ENCODE measurements around the gene OCEL1.
A peak's percentile ranks its signal among the peaks of the same experiment; 100 is the strongest.

Gene OCEL1

DNA sequence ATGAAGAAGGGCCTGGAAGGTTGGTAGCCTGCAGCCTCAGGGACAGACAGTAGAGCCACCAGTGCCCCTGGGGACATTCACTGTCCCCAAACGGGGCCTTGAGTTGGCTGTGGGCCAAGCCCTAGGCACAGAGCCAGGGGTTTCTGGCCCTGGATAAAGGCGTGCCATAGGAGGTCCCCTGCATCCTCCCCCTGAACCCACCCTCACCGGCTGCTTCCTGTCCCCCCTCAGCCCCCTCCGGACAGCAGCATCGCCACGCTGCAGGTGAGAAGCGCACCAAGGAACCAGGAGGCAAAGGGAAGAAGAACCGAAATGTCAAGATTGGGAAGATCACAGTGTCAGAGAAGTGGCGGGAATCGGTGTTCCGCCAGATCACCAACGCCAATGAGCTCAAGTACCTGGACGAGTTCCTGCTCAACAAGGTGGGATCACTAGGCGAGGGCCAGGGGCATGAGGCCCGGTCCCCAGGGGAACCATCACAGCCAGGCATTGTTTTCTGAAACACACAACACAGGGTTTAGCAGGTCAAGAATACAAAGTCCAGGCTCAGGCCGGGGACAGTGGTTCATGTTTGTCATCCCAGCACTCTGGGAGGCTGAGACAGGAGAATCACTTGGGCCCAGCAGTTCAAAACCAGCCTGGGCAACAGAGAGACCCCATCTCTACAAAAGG lies 25.5 kb upstream of the OCEL1 start:
- no peak for DNase-seq (ENCODE audit: low spot score in 2 of 2)
- Histone ChIP-seq H3K27me3 (ENCODE audit: low read depth) (no peaks in the 10 kb centered on the region), H3K4me1 (no peaks in the 10 kb centered on the region), H3K36me3 (replicated peaks) (peaks cover 25% of the 10 kb centered on the region), H3K9me3 (no peaks in the 10 kb centered on the region), H3K4me3 (no peak overlapping the region)
- in situ Hi-C loops (cut with MboI; ENCODE audit: low sequenced_read_pairs): no loop called here

DNA sequence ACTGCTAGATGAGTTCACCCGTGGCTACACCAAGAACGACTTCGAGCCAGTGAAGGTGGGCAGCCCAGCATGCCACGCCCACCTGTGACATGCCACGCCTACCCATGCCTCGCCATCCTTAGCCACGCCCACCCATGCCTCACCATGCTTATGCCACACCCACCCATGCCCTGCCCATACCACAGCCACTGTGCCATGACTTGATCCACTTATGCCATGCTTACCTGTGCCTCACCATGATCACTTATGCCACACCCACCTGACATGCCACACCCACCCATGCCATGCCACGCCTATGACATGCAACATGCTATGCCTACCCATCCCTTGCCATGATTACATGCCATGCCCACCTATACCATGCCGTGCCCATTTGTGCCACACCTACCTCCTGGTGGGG lies 23.8 kb upstream of the OCEL1 start:
- H3K4me3 ChIP-seq: no peak overlapping the region
- in situ Hi-C loops (cut with MboI; ENCODE audit: low sequenced_read_pairs): no loop called here
- H3K27me3 ChIP-seq (ENCODE audit: low read depth): no peaks in the 10 kb centered on the region
- H3K4me1 ChIP-seq: no peaks in the 10 kb centered on the region
- H3K36me3 ChIP-seq (replicated peaks): peaks cover 22% of the 10 kb centered on the region
- no peak for DNase-seq (ENCODE audit: low spot score in 2 of 2)
- H3K9me3 ChIP-seq: no peaks in the 10 kb centered on the region

- Histone ChIP-seq H3K4me3 (no peak overlapping the region), H3K36me3 (replicated peaks) (peaks cover 22% of the 10 kb centered on the region), H3K9me3 (no peaks in the 10 kb centered on the region), H3K27me3 (ENCODE audit: low read depth) (no peaks in the 10 kb centered on the region), H3K4me1 (no peaks in the 10 kb centered on the region)
- no peak for DNase-seq (ENCODE audit: low spot score in 2 of 2)
- in situ Hi-C loops (cut with MboI; ENCODE audit: low sequenced_read_pairs): no loop called here
These were observed 23.3 kb upstream of the OCEL1 start for GRCh38 chr19:17202713-17203112.

DNA sequence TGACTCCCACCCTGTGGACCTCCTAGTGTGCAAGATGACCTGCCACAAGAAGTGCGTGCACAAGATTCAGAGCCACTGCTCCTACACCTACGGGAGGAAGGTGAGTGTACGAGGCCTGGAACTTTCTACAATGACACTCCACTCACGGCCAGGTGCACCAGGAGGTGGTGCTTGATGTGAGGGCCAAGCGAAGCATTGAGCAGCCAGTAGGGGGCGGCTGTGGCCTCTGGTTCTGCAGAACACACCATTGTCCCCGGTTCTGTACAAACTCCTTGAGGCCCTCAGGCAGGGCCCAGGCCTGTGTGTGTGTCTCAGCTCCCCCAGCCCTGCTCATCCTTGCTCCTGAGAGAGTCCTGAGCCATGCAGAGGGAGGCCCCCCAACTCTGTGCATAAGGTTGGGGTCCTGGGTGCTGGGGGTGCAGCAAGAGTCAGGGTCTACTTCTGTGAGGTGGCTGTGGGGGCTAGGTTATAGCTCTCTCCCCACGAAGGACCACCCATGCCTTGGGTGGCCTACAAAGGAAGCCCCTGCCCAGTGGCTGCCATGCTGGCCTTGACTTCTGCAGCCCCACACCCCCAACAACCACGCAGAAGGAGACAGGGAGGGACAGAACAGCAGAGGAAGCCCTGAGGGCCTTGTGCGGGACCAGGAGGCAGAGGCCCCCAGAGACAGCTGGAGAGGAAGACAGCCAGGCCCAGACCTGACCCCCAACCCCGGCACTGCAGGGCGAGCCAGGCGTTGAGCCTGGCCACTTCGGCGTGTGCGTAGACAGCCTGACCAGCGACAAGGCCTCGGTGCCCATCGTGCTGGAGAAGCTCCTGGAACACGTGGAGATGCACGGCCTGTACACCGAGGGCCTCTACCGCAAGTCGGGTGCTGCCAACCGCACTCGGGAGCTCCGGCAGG lies 20.5 kb upstream of the OCEL1 start:
- no peak overlapping the region for H3K4me3 ChIP-seq
- in situ Hi-C loops (cut with MboI; ENCODE audit: low sequenced_read_pairs): no loop called here
- H3K9me3 ChIP-seq: no peaks in the 10 kb centered on the region
- peak; percentile 28 to 74 for DNase-seq (ENCODE audit: low spot score in 2 of 2)
- no peaks in the 10 kb centered on the region for H3K4me1 ChIP-seq
- peaks cover 19% of the 10 kb centered on the region for H3K36me3 ChIP-seq (replicated peaks)
- H3K27me3 ChIP-seq (ENCODE audit: low read depth): no peaks in the 10 kb centered on the region

DNA sequence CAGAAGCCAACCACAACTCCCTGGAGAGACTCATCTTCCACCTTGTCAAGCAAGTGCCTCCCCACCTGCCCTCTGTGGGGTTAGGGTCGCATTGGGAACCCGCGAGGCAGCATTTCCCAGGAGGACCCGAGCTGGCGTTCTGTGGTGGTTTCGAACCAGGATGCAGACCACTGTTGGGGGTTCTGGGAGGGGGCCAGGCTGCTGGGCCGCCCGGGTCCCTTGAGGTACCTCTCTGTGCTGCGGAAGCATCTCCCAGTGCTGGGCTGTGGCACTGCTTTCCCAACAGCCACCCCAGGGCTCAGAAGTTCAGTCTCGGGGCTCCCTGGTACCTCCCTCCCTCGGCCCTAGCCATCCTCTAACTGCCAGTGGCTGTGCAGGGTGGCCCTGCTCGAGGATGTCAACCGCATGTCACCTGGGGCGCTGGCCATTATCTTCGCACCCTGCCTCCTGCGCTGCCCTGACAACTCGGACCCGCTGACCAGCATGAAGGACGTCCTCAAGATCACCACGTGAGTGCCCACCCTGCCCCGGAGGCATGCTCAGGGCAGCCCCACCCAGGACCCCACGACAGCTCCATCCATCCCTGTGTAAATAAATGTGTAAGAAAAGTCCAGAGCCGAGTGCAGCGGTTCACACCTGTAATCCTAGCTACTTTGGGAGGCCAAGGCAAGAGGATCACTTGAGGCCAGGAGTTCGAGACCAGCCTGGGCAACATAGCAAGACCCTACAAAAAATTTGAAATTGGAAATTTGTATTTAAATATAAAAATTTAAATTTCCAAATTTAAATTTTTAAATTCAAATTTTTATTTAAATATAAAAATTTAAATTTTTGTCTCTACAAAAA lies 19.1 kb upstream of the OCEL1 start:
- Histone ChIP-seq H3K4me3 (no peak overlapping the region), H3K27me3 (ENCODE audit: low read depth) (no peaks in the 10 kb centered on the region), H3K9me3 (no peaks in the 10 kb centered on the region), H3K36me3 (replicated peaks) (peaks cover 12% of the 10 kb centered on the region), H3K4me1 (no peaks in the 10 kb centered on the region)
- in situ Hi-C loops (cut with MboI; ENCODE audit: low sequenced_read_pairs): no loop called here
- DNase-seq (ENCODE audit: low spot score in 2 of 2): no peak

DNA sequence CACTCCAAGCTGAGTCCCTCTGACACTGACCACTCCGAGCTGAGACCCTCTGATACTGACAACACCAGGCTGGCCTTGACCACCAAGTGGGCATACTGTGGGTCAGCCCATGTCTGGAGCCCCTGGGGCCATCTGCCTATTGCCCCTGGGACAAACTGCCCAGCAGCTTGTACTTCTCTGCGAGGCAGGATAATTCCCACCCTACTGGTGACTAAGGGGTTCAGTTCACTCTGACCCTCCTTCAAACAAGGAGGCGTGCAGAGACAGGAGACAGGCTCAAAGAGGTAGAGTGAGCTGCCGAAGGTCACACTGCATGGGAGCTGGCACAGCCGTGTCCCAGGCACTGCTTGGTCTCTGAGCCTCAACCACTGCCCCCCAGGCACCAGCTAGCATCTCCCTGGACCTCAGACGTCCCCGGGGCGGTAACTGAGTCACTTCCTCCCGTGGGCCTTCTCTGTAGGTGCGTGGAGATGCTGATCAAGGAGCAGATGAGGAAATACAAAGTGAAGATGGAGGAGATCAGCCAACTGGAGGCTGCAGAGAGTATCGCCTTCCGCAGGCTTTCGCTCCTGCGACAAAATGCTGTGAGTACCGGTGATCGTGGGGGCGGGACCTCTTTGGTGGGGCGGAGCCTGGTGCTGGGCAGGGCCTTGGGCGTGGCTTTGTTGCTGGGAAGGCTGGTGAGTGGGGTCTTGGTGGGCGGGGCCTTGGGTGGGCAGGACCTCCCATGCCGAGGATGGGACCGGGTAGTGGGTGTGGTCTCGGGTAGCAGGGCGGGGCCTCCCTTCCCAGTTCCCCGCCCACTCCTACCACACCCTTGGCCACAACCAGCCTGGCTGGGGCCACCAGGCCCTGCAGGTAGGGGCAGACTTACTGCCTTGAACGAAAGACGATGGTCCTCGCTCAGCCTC lies 16.6 kb upstream of the OCEL1 start:
- in situ Hi-C loops (cut with MboI; ENCODE audit: low sequenced_read_pairs): no loop called here
- Histone ChIP-seq H3K9me3 (no peaks in the 10 kb centered on the region), H3K27me3 (ENCODE audit: low read depth) (no peaks in the 10 kb centered on the region), H3K4me3 (no peak overlapping the region), H3K36me3 (replicated peaks) (peaks cover 10% of the 10 kb centered on the region; the same call in 1 of the 2 replicates), H3K4me1 (no peaks in the 10 kb centered on the region; the same call in 1 of the 2 replicates)
- peak; percentile 62 to 95 for DNase-seq (ENCODE audit: low spot score in 2 of 2)

DNA sequence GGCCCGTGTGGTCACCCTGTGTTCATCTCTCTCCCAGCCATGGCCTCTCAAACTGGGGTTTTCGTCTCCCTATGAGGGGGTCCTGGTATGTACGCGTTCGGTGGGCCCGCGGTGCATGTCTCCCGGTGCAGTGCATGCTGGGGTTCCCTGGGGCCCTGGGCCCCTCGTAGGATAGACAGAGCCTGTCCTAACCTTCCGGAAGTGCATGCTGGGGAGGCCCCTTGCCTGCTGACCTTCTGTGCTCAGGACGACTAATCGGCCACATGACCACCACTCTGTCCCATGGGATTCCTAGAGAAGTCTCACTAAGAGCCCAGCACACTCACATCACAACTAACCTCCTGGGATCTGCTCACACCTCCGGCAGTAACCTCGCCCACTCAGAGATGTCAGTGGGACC lies 15.7 kb upstream of the OCEL1 start:
- peaks cover 8% of the 10 kb centered on the region; the same call in 1 of the 2 replicates for H3K36me3 ChIP-seq (replicated peaks)

GRCh38 chr19:17211547-17212446 lies 14.2 kb upstream of the OCEL1 start:
- in situ Hi-C loops (cut with MboI; ENCODE audit: low sequenced_read_pairs): no loop called here
- no peaks in the 10 kb centered on the region for H3K27me3 ChIP-seq (ENCODE audit: low read depth)
- no peak overlapping the region for H3K4me3 ChIP-seq
- peaks cover 11% of the 10 kb centered on the region for H3K4me1 ChIP-seq
- no peak for DNase-seq (ENCODE audit: low spot score in 2 of 2)
- H3K9me3 ChIP-seq: no peaks in the 10 kb centered on the region
- peaks cover 8% of the 10 kb centered on the region; the same call in 1 of the 2 replicates for H3K36me3 ChIP-seq (replicated peaks)

More for the DNA sequence above, 15.7 kb upstream of the OCEL1 start:
- in situ Hi-C loops (cut with MboI; ENCODE audit: low sequenced_read_pairs): no loop called here
- Histone ChIP-seq H3K27me3 (ENCODE audit: low read depth) (no peaks in the 10 kb centered on the region), H3K9me3 (no peaks in the 10 kb centered on the region), H3K4me1 (peaks cover 6% of the 10 kb centered on the region), H3K4me3 (no peak overlapping the region)
- no peak for DNase-seq (ENCODE audit: low spot score in 2 of 2)

- Histone ChIP-seq H3K36me3 (replicated peaks) (peaks cover 15% of the 10 kb centered on the region), H3K4me3 (no peak overlapping the region), H3K4me1 (peaks cover 11% of the 10 kb centered on the region), H3K27me3 (ENCODE audit: low read depth) (no peaks in the 10 kb centered on the region), H3K9me3 (no peaks in the 10 kb centered on the region)
- in situ Hi-C loops (cut with MboI; ENCODE audit: low sequenced_read_pairs): no loop called here
- no peak for DNase-seq (ENCODE audit: low spot score in 2 of 2)
These were observed 12.7 kb upstream of the OCEL1 start for GRCh38 chr19:17213334-17213733.

DNA sequence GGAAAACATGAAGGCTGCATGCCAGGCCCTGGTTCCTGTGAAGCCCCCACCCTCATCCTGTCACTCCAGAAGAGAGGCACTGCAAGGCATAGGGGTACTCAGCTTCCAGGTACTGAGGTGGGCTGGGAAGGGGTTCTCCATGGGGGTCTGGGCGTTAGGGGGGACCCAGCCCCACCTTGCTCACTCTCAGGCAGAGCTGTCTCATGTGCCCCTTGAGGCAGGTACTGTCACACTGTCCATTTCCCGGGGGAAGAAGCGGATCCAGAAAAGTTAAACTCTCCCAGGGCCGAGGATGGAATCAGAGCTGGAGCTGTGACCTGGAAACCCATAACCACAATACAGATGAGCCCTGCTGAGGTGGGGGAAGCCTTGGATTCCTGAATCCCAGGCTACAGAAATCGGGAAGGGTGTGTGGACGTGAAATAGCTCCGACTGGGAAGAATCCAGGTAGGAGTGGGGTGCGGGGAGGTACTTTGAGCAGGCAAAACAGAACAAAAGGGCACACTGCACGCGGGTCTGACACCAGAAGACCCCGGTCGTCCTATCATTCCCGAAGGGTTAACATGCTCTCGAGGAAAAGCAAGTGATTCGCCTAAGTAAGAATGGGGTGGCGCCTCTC lies 11.4 kb upstream of the OCEL1 start:
- DNase-seq (ENCODE audit: low spot score in 2 of 2): no peak
- Histone ChIP-seq H3K4me1 (peaks cover 11% of the 10 kb centered on the region), H3K36me3 (replicated peaks) (peaks cover 19% of the 10 kb centered on the region), H3K9me3 (no peaks in the 10 kb centered on the region), H3K27me3 (ENCODE audit: low read depth) (no peaks in the 10 kb centered on the region), H3K4me3 (peak overlapping the region; percentile 85)
- in situ Hi-C loops (cut with MboI; ENCODE audit: low sequenced_read_pairs): no loop called here

DNA sequence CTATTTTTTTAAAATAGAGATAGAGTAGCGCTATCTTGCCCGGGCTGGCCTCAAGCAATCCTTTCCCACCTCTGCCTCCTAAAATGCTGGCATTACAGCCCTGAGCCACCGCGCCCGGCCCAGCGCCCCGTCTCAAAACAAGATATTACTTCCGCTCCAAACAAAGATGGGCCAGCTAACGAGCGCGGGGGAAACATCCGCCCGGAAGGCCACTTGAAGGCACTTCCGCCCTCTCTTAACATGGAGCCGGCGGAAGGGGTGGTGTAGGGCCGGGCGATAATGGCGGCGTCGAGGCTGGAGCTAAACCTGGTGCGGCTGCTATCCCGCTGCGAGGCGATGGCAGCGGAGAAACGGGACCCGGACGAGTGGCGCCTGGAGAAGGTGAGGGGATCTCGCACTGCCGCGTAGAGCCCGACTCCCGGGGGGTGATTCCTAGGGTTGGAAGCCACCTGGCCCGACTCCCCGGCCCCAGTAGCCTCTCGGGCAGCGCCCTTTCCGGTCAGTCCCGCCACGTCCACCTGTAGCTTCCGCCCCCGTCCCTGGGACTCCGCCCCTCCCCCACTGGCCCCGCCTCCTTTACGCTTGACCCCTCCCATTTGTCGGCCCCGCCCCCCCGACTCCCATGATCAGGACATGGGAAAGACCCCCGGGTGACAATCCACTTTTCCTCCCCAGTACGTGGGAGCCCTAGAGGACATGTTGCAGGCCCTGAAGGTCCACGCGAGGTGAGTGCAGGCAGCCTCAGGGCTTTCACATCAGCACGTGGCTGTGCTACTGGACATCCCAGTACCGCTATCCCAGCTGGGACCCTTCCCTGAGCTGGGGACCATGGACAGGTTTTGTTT lies 10.7 kb upstream of the OCEL1 start, which contains the start of gene USE1:
TSS of gene USE1 (plus strand) at position 231 of the 845 bp plus-strand sequence. CDS start at position 280, 49 bp downstream.
- H3K4me3 ChIP-seq: peak within 1 kb of the TSS; percentile 85
- in situ Hi-C loops (cut with MboI; ENCODE audit: low sequenced_read_pairs): no loop called here
- peak; percentile 86 to 93 for DNase-seq (ENCODE audit: low spot score in 2 of 2)
- peaks cover 19% of the 10 kb centered on the region for H3K36me3 ChIP-seq (replicated peaks)
- H3K9me3 ChIP-seq: no peaks in the 10 kb centered on the region
- peaks cover 11% of the 10 kb centered on the region for H3K4me1 ChIP-seq
- H3K27me3 ChIP-seq (ENCODE audit: low read depth): no peaks in the 10 kb centered on the region
